CD4-positive, alpha-beta T cell (primary cell): ENCODE results near the gene TBX4. TPM values are rescaled to one million over a fixed set of nuclear protein-coding genes. Genes with fewer than 3 reads are reported as not detected.

Experiments used
- ATAC-seq: fragments of 200-7000 bp; cut with Tn5 transposase; one replicate; pipeline ENCODE4 v1.10.0; 2022; ENCODE audit warnings: mild to moderate bottlenecking; ENCODE audit not compliant: poor library complexity
- CTCF ChIA-PET: fragments of 350-600 bp; sonication (Branson Sonifier 250); formaldehyde crosslinking; loops from one replicate; lab custom pipeline; 2021; ENCODE audit warnings: antibody characterized with exemption, inconsistent platforms; lab: Charles Lee
- POLR2A ChIA-PET: fragments of 350-600 bp; sonication (Branson Sonifier 250); formaldehyde crosslinking; loops from one replicate; lab custom pipeline; 2021; ENCODE audit warnings: antibody characterized with exemption, inconsistent platforms; lab: Charles Lee
- DNase-seq, 14 experiments: peaks; one replicate each; pipeline ENCODE4 v3.0.0-alpha.2; 2013 to 2020; ENCODE audit warnings: mixed read lengths in 2 of 14
- H3K27ac ChIP-seq, 2 donors: one replicate each; pipeline versions ENCODE4 v1.5.1 to v1.7.0; 2013; ENCODE audit warnings: low read length in 2 of 2, low read depth in 1 of 2, mild to moderate bottlenecking in 1 of 2
- H3K27me3 ChIP-seq, 2 experiments: 1 replicate in 1 of 2; 2 replicates in 1 of 2; pipeline versions ENCODE4 v1.6.1 to v1.7.0; 2013; ENCODE audit warnings: low read length in 2 of 2, control low read depth in 1 of 2, mild to moderate bottlenecking in 1 of 2, moderate library complexity in 1 of 2; ENCODE audit not compliant: insufficient read depth in 2 of 2, control insufficient read depth in 1 of 2
- H3K36me3 ChIP-seq: one replicate; pipeline ENCODE4 v1.6.1; 2013; ENCODE audit warnings: low read length, control low read depth; ENCODE audit not compliant: insufficient read depth
- H3K4me1 ChIP-seq: one replicate; pipeline ENCODE4 v1.6.1; 2013; ENCODE audit warnings: low read length, control low read depth; ENCODE audit not compliant: insufficient read depth
- H3K4me3 ChIP-seq: one replicate; pipeline ENCODE4 v1.5.1; 2013; ENCODE audit warnings: mild to moderate bottlenecking, low read length, moderate library complexity
- H3K9me3 ChIP-seq, 2 experiments: 1 replicate in 1 of 2; 2 replicates in 1 of 2; pipeline versions ENCODE4 v1.6.1 to v1.7.0; 2013; ENCODE audit warnings: low read length in 2 of 2, mild to moderate bottlenecking in 2 of 2, control low read depth in 1 of 2, moderate library complexity in 1 of 2; ENCODE audit not compliant: control insufficient read depth in 1 of 2, insufficient read depth in 1 of 2
- H3K27ac Mint-ChIP-seq: one replicate; pipeline ENCODE4 v1.8.0; 2020; ENCODE audit warnings: mixed read lengths
- H3K27me3 Mint-ChIP-seq: one replicate; pipeline ENCODE4 v1.8.0; 2021; ENCODE audit warnings: mixed read lengths
- H3K36me3 Mint-ChIP-seq: one replicate; pipeline ENCODE4 v1.8.0; 2021; ENCODE audit warnings: low read depth, mixed read lengths
- H3K4me1 Mint-ChIP-seq: one replicate; pipeline ENCODE4 v1.8.0; 2021; ENCODE audit warnings: low read depth, mixed read lengths
- H3K4me3 Mint-ChIP-seq: one replicate; pipeline ENCODE4 v1.8.0; 2020; ENCODE audit warnings: mild to moderate bottlenecking, mixed read lengths
- H3K9me3 Mint-ChIP-seq: one replicate; pipeline ENCODE4 v1.8.0; 2020; ENCODE audit warnings: mixed read lengths
- intact Hi-C, 2 experiments: fragments of 100-400 bp; cut with DNase I in 1 of 2; cut with micrococcal nuclease in 1 of 2; formaldehyde crosslinking; loops; one replicate each; pipeline versions ENCODE4 v1.15.1 to v1.9.0; 2023 to 2025; cut with DNase I, micrococcal nuclease
- total RNA-seq, 174 experiments: library from RNA in 2 of 174; stranded (reverse) in 2 of 174; gene quantifications; one replicate each; pipeline ENCODE4 v1.2.3 and lab custom pipeline; 2021 to 2026
- TF ChIP-seq, protein P1 (sequence below): fragments of 200-600 bp; IDR thresholded peaks from one replicate; pipeline ENCODE4 v1.8.0; 2022; ENCODE audit warnings: antibody characterized with exemption, mild to moderate bottlenecking

The TBX4 gene
- total RNA-seq, 2 experiments from 2014 or later: not detected

GRCh38 chr17:61483778-61484116 is 31.5 kb downstream of the TBX4 start:
- no peaks in the 10 kb centered on the region for H3K27me3 ChIP-seq
- H3K9me3 ChIP-seq: no peaks in the 10 kb centered on the region
- CTCF ChIA-PET: no interaction called here
- H3K4me1 Mint-ChIP-seq: no peaks in the 10 kb centered on the region
- no peaks in the 10 kb centered on the region for H3K36me3 Mint-ChIP-seq
- intact Hi-C loops: no loop called here
- ATAC-seq (no peak), DNase-seq (no peak)
- no peak overlapping the region for H3K27ac ChIP-seq
- no peak overlapping the region for H3K27ac Mint-ChIP-seq
- TF ChIP-seq, protein P1, sequence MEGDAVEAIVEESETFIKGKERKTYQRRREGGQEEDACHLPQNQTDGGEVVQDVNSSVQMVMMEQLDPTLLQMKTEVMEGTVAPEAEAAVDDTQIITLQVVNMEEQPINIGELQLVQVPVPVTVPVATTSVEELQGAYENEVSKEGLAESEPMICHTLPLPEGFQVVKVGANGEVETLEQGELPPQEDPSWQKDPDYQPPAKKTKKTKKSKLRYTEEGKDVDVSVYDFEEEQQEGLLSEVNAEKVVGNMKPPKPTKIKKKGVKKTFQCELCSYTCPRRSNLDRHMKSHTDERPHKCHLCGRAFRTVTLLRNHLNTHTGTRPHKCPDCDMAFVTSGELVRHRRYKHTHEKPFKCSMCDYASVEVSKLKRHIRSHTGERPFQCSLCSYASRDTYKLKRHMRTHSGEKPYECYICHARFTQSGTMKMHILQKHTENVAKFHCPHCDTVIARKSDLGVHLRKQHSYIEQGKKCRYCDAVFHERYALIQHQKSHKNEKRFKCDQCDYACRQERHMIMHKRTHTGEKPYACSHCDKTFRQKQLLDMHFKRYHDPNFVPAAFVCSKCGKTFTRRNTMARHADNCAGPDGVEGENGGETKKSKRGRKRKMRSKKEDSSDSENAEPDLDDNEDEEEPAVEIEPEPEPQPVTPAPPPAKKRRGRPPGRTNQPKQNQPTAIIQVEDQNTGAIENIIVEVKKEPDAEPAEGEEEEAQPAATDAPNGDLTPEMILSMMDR: no peak
- H3K4me3 ChIP-seq: no peak overlapping the region
- H3K4me1 ChIP-seq: no peaks in the 10 kb centered on the region
- no peaks in the 10 kb centered on the region for H3K36me3 ChIP-seq
- POLR2A ChIA-PET: no interaction called here
- peaks cover 8% of the 10 kb centered on the region for H3K27me3 Mint-ChIP-seq
- H3K4me3 Mint-ChIP-seq: no peak overlapping the region
- no peaks in the 10 kb centered on the region for H3K9me3 Mint-ChIP-seq

DNA sequence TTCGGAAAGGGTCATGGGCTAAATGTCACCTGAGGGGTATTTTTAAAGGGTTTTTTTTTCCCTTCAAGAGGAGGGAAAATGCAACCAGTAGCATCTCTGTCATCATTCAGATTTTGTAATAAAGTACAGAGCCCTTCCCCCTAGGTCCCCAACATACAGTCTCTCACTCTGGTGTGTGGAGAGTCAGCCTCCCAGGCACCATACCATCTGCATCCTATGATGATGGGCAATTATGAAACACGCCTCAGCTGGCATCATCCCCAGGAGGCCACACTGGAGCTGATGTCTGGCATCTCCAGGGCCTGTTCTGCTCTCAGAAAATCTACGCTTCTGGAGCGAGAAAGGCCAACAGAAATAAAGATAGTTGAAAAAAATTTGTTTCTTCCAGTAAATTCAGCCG is 32.0 kb downstream of the TBX4 start:
- H3K4me3 ChIP-seq: no peak overlapping the region
- H3K27me3 ChIP-seq: no peaks in the 10 kb centered on the region
- Mint-ChIP-seq H3K27me3 (peaks cover 8% of the 10 kb centered on the region), H3K9me3 (no peaks in the 10 kb centered on the region), H3K27ac (no peak overlapping the region), H3K36me3 (no peaks in the 10 kb centered on the region), H3K4me3 (no peak overlapping the region), H3K4me1 (no peaks in the 10 kb centered on the region)
- ATAC-seq: no peak
- H3K9me3 ChIP-seq: no peaks in the 10 kb centered on the region
- ChIA-PET CTCF (no interaction called here), POLR2A (no interaction called here)
- no peak overlapping the region for H3K27ac ChIP-seq
- no peaks in the 10 kb centered on the region for H3K36me3 ChIP-seq
- no peaks in the 10 kb centered on the region for H3K4me1 ChIP-seq
- no peak for DNase-seq
- TF ChIP-seq, protein P1: no peak
- intact Hi-C loops: no loop called here

DNA sequence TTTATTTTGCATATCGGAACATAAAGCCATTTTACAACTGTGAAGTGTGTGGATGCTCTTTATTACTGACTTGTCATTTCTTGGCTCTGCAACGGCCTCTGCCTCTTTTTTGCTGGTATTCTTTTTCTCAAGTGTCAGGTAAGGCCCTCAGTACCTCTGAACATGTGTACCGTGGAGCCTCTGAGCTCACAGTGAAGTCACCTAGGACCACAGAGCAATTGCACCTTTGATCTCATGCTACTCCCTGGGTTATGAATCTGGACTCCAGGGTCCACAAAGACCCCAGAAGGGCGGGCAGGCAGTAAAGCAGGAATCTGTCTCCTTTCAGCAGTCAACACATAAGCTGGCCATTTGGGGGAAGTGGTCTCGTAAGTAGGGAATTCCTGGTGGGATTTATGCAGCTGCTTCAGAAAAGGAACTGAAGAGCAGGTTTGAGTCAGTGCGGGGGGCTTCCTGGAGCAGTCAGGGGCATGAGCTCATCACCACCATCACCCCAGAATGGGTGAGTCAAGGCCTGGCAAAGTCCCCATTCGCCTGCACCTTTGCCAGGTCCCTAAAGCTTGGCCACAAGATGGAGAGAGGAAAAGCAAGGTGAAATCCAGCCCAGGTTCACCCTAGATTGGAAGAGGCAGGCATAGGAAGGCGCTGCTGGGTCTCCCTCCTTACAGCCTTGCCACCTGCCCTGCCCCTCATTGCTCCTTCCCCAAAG is 33.0 kb downstream of the TBX4 start:
- no peaks in the 10 kb centered on the region for H3K27me3 ChIP-seq
- Mint-ChIP-seq H3K27ac (no peak overlapping the region), H3K4me1 (no peaks in the 10 kb centered on the region), H3K4me3 (no peak overlapping the region), H3K27me3 (peaks cover 8% of the 10 kb centered on the region), H3K9me3 (no peaks in the 10 kb centered on the region), H3K36me3 (no peaks in the 10 kb centered on the region)
- H3K36me3 ChIP-seq: no peaks in the 10 kb centered on the region
- ChIA-PET CTCF (no interaction called here), POLR2A (no interaction called here)
- H3K9me3 ChIP-seq: no peaks in the 10 kb centered on the region
- DNase-seq: no peak
- H3K4me1 ChIP-seq: no peaks in the 10 kb centered on the region
- TF ChIP-seq, protein P1: no peak
- ATAC-seq: no peak
- H3K4me3 ChIP-seq: no peak overlapping the region
- intact Hi-C loops: no loop called here
- H3K27ac ChIP-seq: no peak overlapping the region
